Spleen (tissue), 3 donors: Measurements from ENCODE around the gene SESN2.

Experiments
- POLR2A ChIP-seq, 3 donors: fragments of 450-650 bp; IDR thresholded peaks; one replicate each; pipeline ENCODE4 v1.5.1; 2017; ENCODE audit warnings: antibody characterized with exemption in 3 of 3, mild to moderate bottlenecking in 1 of 3
- POLR2AphosphoS5 ChIP-seq, 3 donors: sonication (generic); formaldehyde crosslinking; IDR thresholded peaks; one replicate each; pipeline ENCODE4 v1.5.1; 2017; ENCODE audit warnings: antibody characterized with exemption in 3 of 3

DNA sequence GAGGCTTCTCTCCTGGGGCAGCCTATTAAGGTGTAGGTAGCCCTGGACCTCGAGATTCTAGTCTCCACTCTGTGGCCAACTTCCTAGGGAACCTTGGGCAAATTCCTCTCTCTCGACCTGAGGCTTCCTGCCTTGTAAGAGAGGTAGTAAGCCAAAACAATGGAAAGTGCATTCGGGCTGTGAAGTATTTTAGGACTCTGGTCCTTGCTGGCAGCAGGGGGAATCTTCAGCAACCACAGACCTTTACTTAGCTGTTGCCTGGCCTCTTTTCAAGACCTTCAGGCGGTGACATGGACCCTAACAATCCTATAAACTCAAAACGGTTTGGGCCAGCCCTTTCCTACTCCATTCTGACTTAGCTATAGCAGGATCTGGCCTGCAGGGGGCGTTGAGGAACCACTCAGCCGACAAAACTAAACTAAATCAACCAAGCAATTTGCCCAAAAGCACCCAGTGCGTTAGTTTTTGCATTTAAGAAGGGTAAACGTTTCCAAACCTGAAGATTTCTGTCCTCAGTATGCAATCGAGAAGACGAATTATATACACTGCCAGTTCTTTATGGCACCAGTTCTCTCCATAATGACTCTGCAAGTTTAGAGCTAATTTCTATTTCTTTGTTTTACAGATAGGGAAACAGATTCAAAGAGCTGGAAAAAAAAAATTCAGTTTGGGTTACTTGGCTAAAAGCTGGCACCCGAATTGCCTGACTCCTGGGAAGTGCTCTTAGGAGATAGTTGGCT is 10.9 kb upstream of the SESN2 start:
- peak in 1 of 3 donors; percentile 51 for TF ChIP-seq POLR2AphosphoS5 (IDR thresholded peaks at IDR 0.05)
- TF ChIP-seq POLR2A (IDR thresholded peaks at IDR 0.05): no peak
